HG02973 (cell line): Measurements from ENCODE around the gene TMIGD2.
"Not testable (repeated sequence)": the region's sequence is repeated elsewhere in the genome, so short reads cannot be mapped to it uniquely, and the experiment has no call there.

ENCODE experiments used
- ATAC-seq: cut with Tn5 transposase; IDR thresholded peaks from one replicate; pipeline ENCODE4 v1.9.1; 2021; ENCODE audit warnings: moderate library complexity; ENCODE audit not compliant: unreplicated experiment

Gene TMIGD2

GRCh38 chr19:4302243-4302640 lies at the start of gene TMIGD2:
TMIGD2 (minus strand) TSS chr19:4302389; CDS start chr19:4302385, 4 bp downstream.
- ATAC-seq: no peak

GRCh38 chr19:4350726-4351125 lies 48.5 kb upstream of the TMIGD2 start:
- ATAC-seq: no peak

DNA sequence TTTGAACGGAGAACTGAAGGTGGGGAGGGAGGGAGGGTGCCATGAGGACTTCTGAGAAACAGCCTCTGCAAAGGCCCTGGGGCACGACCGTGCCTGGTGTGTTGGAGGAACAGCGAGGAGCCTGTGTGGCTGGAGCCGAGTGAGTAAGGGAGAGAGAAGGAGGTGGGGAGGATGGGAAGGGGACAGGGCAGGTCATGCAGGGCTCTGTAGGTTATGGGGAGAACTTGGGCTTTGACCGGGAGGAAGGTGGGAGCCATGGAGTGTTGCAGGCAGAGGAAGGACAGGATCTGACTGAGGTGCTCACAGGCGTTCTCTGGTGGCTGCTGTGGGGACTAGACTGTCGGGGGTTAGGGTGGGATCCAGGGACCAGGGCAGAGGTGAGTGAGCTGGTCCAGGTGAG lies 47.9 kb upstream of the TMIGD2 start:
- ATAC-seq: no peak

GRCh38 chr19:4349225-4349624 lies 47.0 kb upstream of the TMIGD2 start:
- not testable (repeated sequence) for ATAC-seq

DNA sequence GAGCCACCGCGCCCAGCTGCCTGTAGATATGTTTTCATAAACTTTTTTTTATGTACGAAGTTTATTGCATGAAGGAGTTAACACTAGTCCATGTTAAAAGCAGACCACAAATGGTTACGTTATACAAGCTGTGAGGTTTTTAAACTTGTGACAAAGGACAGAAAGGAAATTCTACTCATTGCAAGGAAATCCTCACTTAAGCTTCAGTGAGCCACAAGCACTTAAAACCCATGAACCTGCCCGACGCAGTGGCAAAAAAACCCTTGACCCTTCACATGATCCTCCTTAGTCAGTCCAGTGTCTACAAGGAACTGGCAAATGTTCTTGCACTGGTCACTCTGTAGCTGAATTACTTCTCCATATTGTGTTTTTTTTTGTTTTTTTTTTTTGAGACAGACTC lies 45.3 kb upstream of the TMIGD2 start:
- ATAC-seq: no peak

DNA sequence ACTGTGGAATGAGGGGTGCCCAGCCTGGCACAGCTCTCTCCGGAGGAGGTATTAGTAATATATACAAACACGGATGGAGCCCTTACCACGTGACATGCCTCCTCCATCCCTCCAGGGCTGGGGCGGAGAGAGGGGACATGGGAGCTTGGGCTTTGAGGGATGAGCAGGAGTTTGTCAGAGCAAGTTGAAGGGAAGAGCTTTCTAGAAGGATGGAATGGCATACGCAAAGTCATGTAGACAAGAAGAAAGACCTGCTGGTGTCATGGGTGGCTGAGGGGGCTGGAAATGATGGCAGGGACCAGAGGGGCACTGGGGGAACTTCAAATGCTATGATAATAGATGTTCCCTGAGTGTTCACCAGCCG lies 43.8 kb upstream of the TMIGD2 start:
- no peak for ATAC-seq

DNA sequence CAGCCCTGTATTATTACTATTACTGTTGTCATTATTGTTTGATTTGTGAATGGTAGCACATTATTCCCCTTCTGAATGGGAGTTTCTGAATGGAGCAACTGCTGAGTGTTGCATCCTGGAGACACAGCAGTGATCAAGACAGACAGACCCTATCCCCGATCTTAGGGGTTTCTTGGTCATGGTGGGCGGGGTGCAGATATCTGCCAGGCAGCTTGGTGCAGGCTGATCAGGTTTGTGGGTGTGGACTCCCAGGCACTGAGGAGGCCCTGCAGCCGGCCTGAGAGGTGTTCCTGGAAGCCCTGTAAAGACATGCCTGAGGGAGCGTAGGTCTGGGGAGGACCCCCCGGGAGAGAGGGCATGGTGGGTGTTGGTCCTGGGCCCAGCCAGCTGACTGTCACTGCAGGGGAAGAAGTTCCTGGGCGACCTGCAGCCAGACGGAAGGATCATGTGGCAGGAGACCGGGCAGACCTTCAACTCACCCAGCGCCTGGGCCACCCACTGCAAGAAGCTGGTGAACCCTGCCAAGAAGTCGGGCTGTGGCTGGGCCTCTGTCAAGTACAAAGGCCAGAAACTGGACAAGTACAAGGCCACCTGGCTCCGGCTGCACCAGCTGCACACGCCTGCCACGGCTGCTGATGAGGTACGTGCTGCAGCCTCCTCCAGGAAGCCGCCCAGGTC lies 43.3 kb upstream of the TMIGD2 start:
- no peak for ATAC-seq

- peak; percentile 54 for ATAC-seq
Measured at GRCh38 chr19:4343370-4344307, 41.5 kb upstream of the TMIGD2 start, which contains the start of gene MPND. MPND (plus strand) TSS chr19:4343562; CDS start chr19:4343594, 32 bp downstream.

GRCh38 chr19:4342615-4343369 lies 40.6 kb upstream of the TMIGD2 start:
- ATAC-seq: peak; percentile 82

- no peak for ATAC-seq
Measured at GRCh38 chr19:4342314-4342614, 40.1 kb upstream of the TMIGD2 start.

DNA sequence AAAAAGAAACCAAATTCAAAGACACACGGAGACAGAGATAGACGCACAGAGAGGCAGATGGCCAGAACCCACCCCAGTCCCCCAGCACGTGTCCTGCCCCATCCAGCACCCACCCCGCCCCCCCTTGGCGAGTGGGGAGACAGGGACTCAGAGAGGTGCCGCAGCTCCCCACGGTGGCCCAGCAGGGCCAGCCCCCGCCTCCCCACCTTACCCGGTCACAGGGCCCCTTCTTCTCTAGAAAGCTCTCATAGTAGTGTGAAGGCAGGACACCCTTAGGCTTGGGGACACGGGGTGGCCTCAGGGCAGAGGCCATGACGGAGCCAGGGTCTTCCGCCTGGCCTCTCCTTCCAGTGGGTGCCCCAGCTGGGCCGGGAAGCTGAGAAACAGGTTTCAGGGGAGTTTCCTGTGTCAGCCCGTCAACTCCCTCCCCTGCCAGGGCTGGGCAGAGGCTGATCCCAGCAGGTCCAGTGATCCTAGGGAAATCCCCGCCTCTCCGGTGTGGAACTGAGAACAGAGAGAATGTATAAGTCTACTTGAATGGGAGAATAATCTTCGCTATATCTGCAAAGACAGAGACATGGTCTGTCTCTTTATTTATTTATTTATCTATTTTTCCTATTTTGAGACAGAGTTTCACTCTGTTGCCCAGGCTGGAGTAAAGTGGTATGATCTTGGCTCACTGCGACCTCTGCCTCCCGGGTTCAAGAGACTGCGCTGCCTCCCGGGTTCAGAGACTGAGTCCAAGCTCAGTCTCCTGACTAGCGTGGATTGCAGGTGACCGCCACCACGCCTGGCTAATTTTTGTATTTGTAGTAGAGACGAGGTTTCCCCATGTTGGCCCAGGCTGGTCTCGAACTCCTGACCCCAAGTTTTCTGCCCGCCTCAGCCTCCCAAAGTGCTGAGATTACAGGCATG lies 36.5 kb upstream of the TMIGD2 start, which contains the start of gene STAP2:
Gene STAP2 (minus strand): TSS at position 387 of the 915 bp plus-strand sequence. CDS start 74 bp downstream, at position 313.
- no peak for ATAC-seq

GRCh38 chr19:4337906-4338440 lies 35.8 kb upstream of the TMIGD2 start:
- no peak for ATAC-seq

- no peak for ATAC-seq
Measured at GRCh38 chr19:4334929-4335570, 32.9 kb upstream of the TMIGD2 start.

GRCh38 chr19:4329858-4330257 lies 27.7 kb upstream of the TMIGD2 start:
- ATAC-seq: no peak

DNA sequence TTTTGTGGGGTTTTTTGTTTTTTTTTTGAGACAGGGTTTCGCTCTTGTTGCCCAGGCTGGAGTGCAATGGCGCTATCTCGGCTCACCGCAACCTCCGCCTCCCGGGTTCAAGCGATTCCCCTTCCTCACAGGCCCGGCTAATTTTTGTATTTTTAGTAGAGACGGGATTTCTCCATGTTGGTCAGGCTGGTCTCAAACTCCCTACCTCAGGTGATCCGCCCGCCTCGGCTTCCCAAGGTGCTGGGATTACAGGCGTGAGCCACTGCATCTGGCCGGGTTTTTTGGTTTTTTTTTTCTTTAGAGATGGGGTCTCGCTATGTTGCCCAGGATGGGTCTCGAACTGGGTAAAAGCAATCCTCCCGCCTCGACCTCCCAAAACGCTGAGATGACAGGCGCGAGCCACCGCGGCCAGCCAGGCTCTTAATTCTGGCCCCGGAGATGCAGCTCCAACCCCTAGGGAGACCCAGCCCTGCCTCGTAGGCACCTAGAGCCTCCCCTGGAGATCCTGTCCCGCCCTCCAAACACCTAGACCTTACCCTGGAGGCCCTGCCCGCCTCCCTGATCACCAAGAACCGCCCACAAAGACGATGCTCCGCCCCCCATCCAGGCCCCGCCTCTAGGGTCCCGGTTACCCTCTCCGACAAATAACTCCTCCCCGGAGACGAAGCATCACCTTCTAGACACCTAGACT lies 26.9 kb upstream of the TMIGD2 start:
- ATAC-seq: not testable (repeated sequence)

- peak; percentile 64 for ATAC-seq
Measured at GRCh38 chr19:4328243-4328990, 26.2 kb upstream of the TMIGD2 start.

DNA sequence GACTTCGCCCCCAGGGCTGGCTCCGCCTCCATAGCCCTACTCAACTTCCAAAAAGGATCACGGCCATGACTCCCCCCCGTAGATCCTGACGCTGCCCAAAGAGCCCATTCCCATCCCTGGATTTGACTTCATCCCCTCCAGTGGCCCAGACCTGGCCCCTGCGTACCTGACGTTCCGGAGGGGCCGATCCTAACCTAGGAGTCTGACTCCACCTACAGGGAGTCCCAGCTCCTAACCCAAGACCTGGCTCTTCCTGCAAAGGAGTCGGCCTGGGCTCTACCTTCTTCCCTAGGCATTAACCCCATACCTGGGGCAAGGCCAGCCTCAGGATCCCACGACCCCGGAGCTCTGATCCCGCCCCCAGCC lies 25.7 kb upstream of the TMIGD2 start:
- no peak for ATAC-seq

DNA sequence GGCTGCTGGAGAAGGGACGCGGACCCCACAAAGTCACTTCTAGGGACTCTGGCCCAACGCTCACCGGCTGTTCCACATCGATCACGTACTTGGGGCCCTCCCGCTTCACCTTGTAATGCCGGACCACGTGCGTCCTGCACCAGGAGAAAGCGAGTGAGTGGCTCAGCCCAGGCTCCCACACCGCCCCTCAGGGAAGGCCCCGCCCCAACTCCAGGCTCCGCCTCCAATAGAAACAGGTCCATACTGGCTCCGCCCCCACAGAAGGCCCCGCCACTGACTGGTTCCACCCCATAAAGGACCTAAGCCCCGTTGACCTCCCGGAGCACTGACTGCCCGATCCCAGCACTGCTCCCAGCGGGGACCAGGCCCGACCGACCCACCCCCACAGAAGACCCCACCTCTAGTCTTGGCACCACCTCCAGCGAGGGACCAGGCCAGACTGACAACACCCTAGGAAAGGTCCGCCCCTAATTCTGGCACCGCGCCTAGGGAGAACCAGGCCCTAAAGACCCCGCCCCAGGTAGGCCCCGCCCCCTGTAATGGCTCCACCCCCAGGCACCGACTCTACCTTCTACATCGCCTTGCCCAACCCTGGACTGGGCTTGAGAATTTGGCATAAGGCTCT lies 25.2 kb upstream of the TMIGD2 start:
- no peak for ATAC-seq
